ENCODE data around the gene SPINK7.

Gene SPINK7

DNA sequence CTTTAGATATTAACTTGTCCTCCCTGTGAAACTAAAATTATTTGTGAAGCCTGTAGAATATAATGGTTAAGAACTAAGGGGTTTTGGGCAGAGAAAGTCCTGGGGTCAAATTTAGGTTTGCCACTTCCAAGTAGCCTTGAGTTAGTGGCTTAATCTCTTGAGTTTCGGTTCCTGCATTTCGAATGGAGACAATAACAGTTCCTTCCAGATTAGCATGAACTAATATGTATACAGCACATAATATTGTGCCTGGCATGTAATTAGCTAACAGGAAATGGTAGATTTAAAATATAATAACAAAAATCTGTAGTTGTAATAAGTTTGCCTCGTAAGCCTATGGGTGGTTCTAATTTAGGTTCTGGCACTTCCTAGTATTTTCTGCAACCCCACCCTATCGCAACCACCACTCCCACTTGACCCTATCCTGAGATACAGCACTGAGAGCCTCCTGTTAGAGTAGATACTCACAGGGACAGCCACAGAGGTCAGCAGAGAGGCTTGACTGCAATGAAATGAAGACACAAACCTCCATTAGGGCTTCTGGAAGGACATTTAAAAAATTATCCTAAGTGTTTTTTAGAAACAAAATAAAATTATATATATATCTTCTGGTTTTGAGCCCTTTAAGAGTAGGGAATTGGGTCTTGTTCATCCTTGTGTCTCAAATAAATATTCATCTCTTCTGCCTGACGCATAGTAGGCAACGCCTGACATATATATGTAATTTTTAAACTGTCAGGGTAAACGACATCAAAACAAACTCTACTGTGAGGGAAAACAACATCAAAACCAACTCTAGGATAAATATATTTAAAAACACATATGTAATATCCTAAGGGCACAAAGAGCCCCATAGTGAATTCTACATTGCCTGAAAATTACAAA lies 31.6 kb downstream of the SPINK7 start:
- DNase-seq = no peak

- DNase-seq = no peak
These were observed 35.5 kb downstream of the SPINK7 start for GRCh38 chr5:148347706-148348105.

DNA sequence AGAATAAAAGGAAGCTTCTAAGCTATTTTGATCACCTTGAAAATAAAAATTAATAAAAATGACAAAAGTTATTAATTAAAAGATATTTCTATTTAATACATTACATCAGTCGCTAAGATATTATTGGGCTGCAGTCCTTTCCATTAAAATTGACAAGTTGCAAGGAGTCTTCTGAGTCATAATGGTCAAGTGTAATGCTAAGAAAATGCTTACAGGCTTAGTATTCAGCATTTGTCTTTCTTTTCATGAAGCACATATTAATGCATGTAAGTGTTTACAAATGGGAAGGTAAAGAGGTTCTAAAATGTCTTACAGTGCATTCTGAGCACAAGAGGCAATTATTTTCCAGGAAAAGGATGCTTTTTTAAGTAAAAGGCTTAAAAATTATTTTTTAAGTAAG lies 40.5 kb downstream of the SPINK7 start:
- DNase-seq = no peak

GRCh38 chr5:148353634-148354033 lies 41.4 kb downstream of the SPINK7 start:
- no peak for DNase-seq

DNA sequence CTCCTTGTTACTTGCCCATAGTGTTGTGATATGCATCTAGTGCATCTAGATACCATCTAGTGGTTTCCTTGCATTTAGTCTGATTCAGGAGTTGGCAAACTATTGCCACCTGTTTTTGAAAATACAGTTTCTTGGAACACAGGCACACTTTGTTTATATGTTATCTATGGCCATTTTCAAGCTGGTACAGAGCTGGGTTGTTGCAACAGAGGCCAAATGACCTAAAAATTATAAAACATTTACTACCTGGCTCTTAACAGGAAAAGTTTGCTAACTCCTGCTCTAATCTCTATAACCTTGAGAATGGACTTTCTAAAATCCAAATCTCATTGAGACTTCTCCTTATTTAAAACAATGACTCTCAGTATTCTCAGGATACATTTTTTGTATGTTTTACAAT lies 52.1 kb downstream of the SPINK7 start:
- DNase-seq = no peak

Measured in activated effector memory CD4-positive, alpha-beta T cell treated with Interleukin-2 at 50 U/mL for 16 hours (primary cell).